IMR-90 (cell line): ENCODE measurements around the gene SH3RF1. TPM values are rescaled to one million over a fixed set of nuclear protein-coding genes. Genes with fewer than 3 reads are reported as not detected.

Experiments
- ATAC-seq: fragments of 200-7000 bp; cut with Tn5 transposase; 2 replicates; pipeline ENCODE4 v1.9.1; 2020; ENCODE audit warnings: low read depth, mild to moderate bottlenecking, moderate library complexity
- BruUV-seq: library from RNA; stranded (reverse); fragments of 400-500 nt; replicated peaks from 2 replicates; lab custom pipeline; 2021; lab: Mats Ljungman, UMichigan
- CTCF ChIA-PET: fragments of 300-600 bp; formaldehyde crosslinking; extraction: SDS; loops from one replicate; lab custom pipeline; 2021; ENCODE audit warnings: antibody characterized with exemption; lab: Yijun Ruan, JAX
- POLR2A ChIA-PET: fragments of 300-600 bp; sonication (Branson Sonifier 250); formaldehyde crosslinking; loops from one replicate; lab custom pipeline; 2022; ENCODE audit warnings: antibody characterized with exemption; ENCODE audit not compliant: unreplicated experiment; lab: Charles Lee
- DNase-seq: peaks from one replicate; pipeline ENCODE4 v3.0.0; 2013
- H2AFZ ChIP-seq: replicated peaks from 2 replicates; pipeline ENCODE3; 2013; ENCODE audit warnings: low read length, mild to moderate bottlenecking; ENCODE audit not compliant: poor library complexity
- H2AK5ac ChIP-seq: 2 replicates; pipeline ENCODE4 v1.6.1; 2013; ENCODE audit warnings: low read depth, low read length, inconsistent platforms
- H2AK9ac ChIP-seq: replicated peaks from 2 replicates; pipeline ENCODE3; 2013; ENCODE audit warnings: mild to moderate bottlenecking, low read depth, low read length, moderate library complexity; ENCODE audit not compliant: poor library complexity
- H2BK120ac ChIP-seq: 2 replicates; pipeline ENCODE4 v1.6.1; 2013; ENCODE audit warnings: low read depth, low read length, inconsistent platforms
- H2BK15ac ChIP-seq: 3 replicates; pipeline ENCODE4 v1.6.1; 2013; ENCODE audit warnings: low read depth, low read length, inconsistent platforms
- H2BK20ac ChIP-seq: 2 replicates; pipeline ENCODE4 v1.6.1; 2013; ENCODE audit warnings: low read depth, mild to moderate bottlenecking, inconsistent platforms, low read length, moderate library complexity
- H2BK5ac ChIP-seq: 2 replicates; pipeline ENCODE4 v1.6.1; 2013; ENCODE audit warnings: mild to moderate bottlenecking, low read depth, low read length, inconsistent platforms; ENCODE audit not compliant: poor library complexity, severe bottlenecking
- H3K14ac ChIP-seq: replicated peaks from 2 replicates; pipeline ENCODE4 v1.6.1; 2013; ENCODE audit warnings: low read depth, low read length, inconsistent platforms
- H3K18ac ChIP-seq: 2 replicates; pipeline ENCODE4 v1.6.1; 2013; ENCODE audit warnings: low read depth, low read length, control low read depth
- H3K23ac ChIP-seq: 2 replicates; pipeline ENCODE4 v1.6.1; 2013; ENCODE audit warnings: low read depth, low read length, inconsistent platforms
- H3K27ac ChIP-seq: 2 replicates; pipeline ENCODE4 v1.5.1; 2013; ENCODE audit warnings: mild to moderate bottlenecking, control low read depth, low read length; ENCODE audit not compliant: insufficient read depth
- H3K27me3 ChIP-seq: 2 replicates; pipeline ENCODE4 v1.6.1; 2013; ENCODE audit warnings: low read length; ENCODE audit not compliant: control insufficient read depth, insufficient read depth
- H3K36me3 ChIP-seq: 2 replicates; pipeline ENCODE4 v1.6.1; 2013; ENCODE audit warnings: low read length, mixed read lengths; ENCODE audit not compliant: control insufficient read depth, insufficient read depth
- H3K4ac ChIP-seq: 2 replicates; pipeline ENCODE4 v1.6.1; 2013; ENCODE audit warnings: low read depth, low read length, inconsistent platforms
- H3K4me1 ChIP-seq: 2 replicates; pipeline ENCODE4 v1.6.1; 2013; ENCODE audit warnings: low read length, mixed read lengths; ENCODE audit not compliant: control insufficient read depth, insufficient read depth
- H3K4me2 ChIP-seq: 2 replicates; pipeline ENCODE4 v1.6.1; 2013; ENCODE audit warnings: low read depth, mild to moderate bottlenecking, control low read depth, low read length, moderate library complexity
- H3K4me3 ChIP-seq: 2 replicates; pipeline ENCODE4 v1.5.1; 2013; ENCODE audit warnings: low read depth, mild to moderate bottlenecking, control low read depth, low read length, moderate library complexity; ENCODE audit not compliant: insufficient read depth
- H3K56ac ChIP-seq: 2 replicates; pipeline ENCODE4 v1.6.1; 2013; ENCODE audit warnings: low read length, inconsistent platforms; ENCODE audit not compliant: insufficient read depth; ENCODE audit errors: extremely low read depth
- H3K79me1 ChIP-seq, 2 experiments: 2 replicates each; pipeline ENCODE4 v1.6.1; 2013; ENCODE audit warnings: low read length in 2 of 2, inconsistent platforms in 1 of 2, low read depth in 1 of 2
- H3K9ac ChIP-seq: 2 replicates; pipeline ENCODE4 v1.6.1; 2013; ENCODE audit warnings: low read depth, low read length, control low read depth
- H3K9me1 ChIP-seq: 2 replicates; pipeline ENCODE4 v1.6.1; 2013; ENCODE audit warnings: low read length, inconsistent platforms; ENCODE audit not compliant: insufficient read depth
- H3K9me3 ChIP-seq: 2 replicates; pipeline ENCODE4 v1.6.1; 2013; ENCODE audit warnings: low read length; ENCODE audit not compliant: control insufficient read depth, insufficient read depth
- H4K20me1 ChIP-seq: 2 replicates; pipeline ENCODE4 v1.6.1; 2013; ENCODE audit warnings: low read length, inconsistent platforms; ENCODE audit not compliant: insufficient read depth
- H4K5ac ChIP-seq: 2 replicates; pipeline ENCODE4 v1.6.1; 2013; ENCODE audit warnings: mild to moderate bottlenecking, low read depth, low read length, control low read depth
- H4K8ac ChIP-seq, 2 experiments: 2 replicates each; pipeline ENCODE4 v1.6.1; 2013; ENCODE audit warnings: low read depth in 2 of 2, low read length in 2 of 2, control low read depth in 1 of 2, inconsistent platforms in 1 of 2
- H4K91ac ChIP-seq: 2 replicates; pipeline ENCODE4 v1.6.1; 2013; ENCODE audit warnings: low read depth, low read length, inconsistent platforms; ENCODE audit not compliant: insufficient read depth
- BHLHE40 ChIP-seq: fragments of 150-350 bp; IDR thresholded peaks from 2 replicates; pipeline ENCODE4 v1.6.1; 2016; ENCODE audit warnings: mild to moderate bottlenecking, low read depth, low read length
- CEBPB ChIP-seq: IDR thresholded peaks from 2 replicates; pipeline ENCODE4 v1.6.1; 2012; ENCODE audit warnings: low read depth, low read length, improper control_type of control experiment
- FOS ChIP-seq: fragments of 150-350 bp; IDR thresholded peaks from 2 replicates; pipeline ENCODE4 v1.6.1; 2016; ENCODE audit warnings: low read depth, low read length
- MAFK ChIP-seq: IDR thresholded peaks from 2 replicates; pipeline ENCODE4 v1.6.1; 2012; ENCODE audit warnings: low read depth, low read length, improper control_type of control experiment
- MAZ ChIP-seq: IDR thresholded peaks from 2 replicates; pipeline ENCODE4 v1.6.1; 2012; ENCODE audit warnings: low read depth, mild to moderate bottlenecking, low read length, improper control_type of control experiment, moderate library complexity, borderline replicate concordance
- NFE2L2 ChIP-seq: fragments of 150-350 bp; IDR thresholded peaks from 2 replicates; pipeline ENCODE4 v1.6.1; 2016; ENCODE audit warnings: low read depth, mild to moderate bottlenecking, low read length
- POLR2A ChIP-seq: IDR thresholded peaks from 2 replicates; pipeline ENCODE4 v1.6.1; 2012; ENCODE audit warnings: mild to moderate bottlenecking, low read depth, low read length
- RCOR1 ChIP-seq: IDR thresholded peaks from 2 replicates; pipeline ENCODE4 v1.6.1; 2012; ENCODE audit warnings: mild to moderate bottlenecking, low read length, improper control_type of control experiment; ENCODE audit not compliant: insufficient replicate concordance
- RFX5 ChIP-seq: IDR thresholded peaks from 2 replicates; pipeline ENCODE4 v1.8.0; 2012; ENCODE audit warnings: low read depth, mild to moderate bottlenecking, low read length, moderate library complexity
- WGBS, 2 experiments: methylation state at CpG; one replicate each; pipeline versions ENCODE4 v1.1.5 to v1.1.7; 2013; ENCODE audit warnings: missing lambda C conversion rate in 2 of 2; ENCODE audit not compliant: insufficient read length in 1 of 2; ENCODE audit errors: extremely low coverage in 2 of 2; 5-methylcytosine and 5-hydroxymethylcytosine counted together
- dilution Hi-C: fragments of 300-500 bp; cut with HindIII; formaldehyde crosslinking; loops from one replicate; pipeline ENCODE4 v1.14.3; 2018; ENCODE audit warnings: low sequenced_read_pairs; ENCODE audit not compliant: unreplicated experiment
- in situ Hi-C: fragments of 300-500 bp; cut with MboI; formaldehyde crosslinking; loops from 3 replicates; pipeline ENCODE4 v1.14.3; 2019; ENCODE audit warnings: low sequenced_read_pairs, inconsistent platforms, mixed read lengths
- intact Hi-C: fragments of 100-400 bp; cut with micrococcal nuclease; formaldehyde crosslinking; loops from 2 replicates; pipeline ENCODE4 v1.10.0; 2022
- polyA plus RNA-seq, 3 experiments: library from polyadenylated mRNA; depleted of rRNA; stranded (reverse); fragments of >200 nt; gene quantifications; 2 replicates each; pipeline ENCODE4 v1.2.3, GENCODE V29; 2012; ENCODE audit warnings: low replicate concordance in 1 of 3
- total RNA-seq: library from RNA; depleted of rRNA; stranded (reverse); fragments of >200 nt; gene quantifications from 2 replicates; pipeline ENCODE4 v1.2.3, GENCODE V29; 2012
- TF ChIP-seq, protein P1 (sequence below): fragments of 150-350 bp; IDR thresholded peaks from 2 replicates; pipeline ENCODE4 v1.6.1; 2016; ENCODE audit warnings: low read depth, mild to moderate bottlenecking, low read length, moderate library complexity, borderline replicate concordance
- TF ChIP-seq, protein P2 (sequence below): conservative IDR thresholded peaks from 2 replicates; pipeline ENCODE4 v1.5.1; 2012; ENCODE audit warnings: mild to moderate bottlenecking, low read depth, low read length, improper control_type of control experiment

SH3RF1 gene
- total and polyA plus RNA-seq, 2 of the 4 experiments (the other 2 are of a cell fraction): 22.0 to 29.8 TPM

GRCh38 chr4:169152098-169152497, 118.7 kb downstream of the SH3RF1 start:
- H3K27ac ChIP-seq: no peak overlapping the region
- H3K9me1 ChIP-seq: peaks cover 5% of the 10 kb centered on the region
- peak overlapping the region; percentile 40; the same call in 1 of the 2 replicates for H3K18ac ChIP-seq
- intact Hi-C loops: loop anchor here (5.0 kb wide), 1 partner anchor 115 kb away; no protein-coding TSS in a partner anchor
- peaks cover 20% of the 10 kb centered on the region for H3K4me1 ChIP-seq
- H3K9me3 ChIP-seq: no peaks in the 10 kb centered on the region
- TSS peak; percentile 4 for BruUV-seq
- no peak overlapping the region for H2AK9ac ChIP-seq
- DNase-seq: no peak
- H3K4me3 ChIP-seq: no peak overlapping the region
- dilution Hi-C loops: no loop called here
- H2AFZ ChIP-seq: no peak overlapping the region
- H3K23ac ChIP-seq: no peak overlapping the region
- H2BK120ac ChIP-seq: no peak overlapping the region; the same call in 1 of the 2 replicates
- ChIA-PET POLR2A (no interaction called here), CTCF (interaction anchor here (1.5 to 1.7 kb wide), 2 partner anchors 12 to 36 kb away, joined by 3 to 6 read pairs; no protein-coding TSS in a partner anchor)
- no peak overlapping the region for H2BK15ac ChIP-seq
- H3K79me1 ChIP-seq: peaks cover 33 to 68% of the 10 kb centered on the region in 2 experiments
- H4K91ac ChIP-seq: no peak overlapping the region
- TF ChIP-seq RCOR1: no peak
- TF ChIP-seq POLR2A: no peak
- TF ChIP-seq, protein P1, sequence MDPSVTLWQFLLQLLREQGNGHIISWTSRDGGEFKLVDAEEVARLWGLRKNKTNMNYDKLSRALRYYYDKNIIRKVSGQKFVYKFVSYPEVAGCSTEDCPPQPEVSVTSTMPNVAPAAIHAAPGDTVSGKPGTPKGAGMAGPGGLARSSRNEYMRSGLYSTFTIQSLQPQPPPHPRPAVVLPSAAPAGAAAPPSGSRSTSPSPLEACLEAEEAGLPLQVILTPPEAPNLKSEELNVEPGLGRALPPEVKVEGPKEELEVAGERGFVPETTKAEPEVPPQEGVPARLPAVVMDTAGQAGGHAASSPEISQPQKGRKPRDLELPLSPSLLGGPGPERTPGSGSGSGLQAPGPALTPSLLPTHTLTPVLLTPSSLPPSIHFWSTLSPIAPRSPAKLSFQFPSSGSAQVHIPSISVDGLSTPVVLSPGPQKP: no peak
- TF ChIP-seq NFE2L2: no peak
- TF ChIP-seq BHLHE40: no peak
- TF ChIP-seq FOS: no peak
- TF ChIP-seq MAZ: no peak
- TF ChIP-seq, protein P2, sequence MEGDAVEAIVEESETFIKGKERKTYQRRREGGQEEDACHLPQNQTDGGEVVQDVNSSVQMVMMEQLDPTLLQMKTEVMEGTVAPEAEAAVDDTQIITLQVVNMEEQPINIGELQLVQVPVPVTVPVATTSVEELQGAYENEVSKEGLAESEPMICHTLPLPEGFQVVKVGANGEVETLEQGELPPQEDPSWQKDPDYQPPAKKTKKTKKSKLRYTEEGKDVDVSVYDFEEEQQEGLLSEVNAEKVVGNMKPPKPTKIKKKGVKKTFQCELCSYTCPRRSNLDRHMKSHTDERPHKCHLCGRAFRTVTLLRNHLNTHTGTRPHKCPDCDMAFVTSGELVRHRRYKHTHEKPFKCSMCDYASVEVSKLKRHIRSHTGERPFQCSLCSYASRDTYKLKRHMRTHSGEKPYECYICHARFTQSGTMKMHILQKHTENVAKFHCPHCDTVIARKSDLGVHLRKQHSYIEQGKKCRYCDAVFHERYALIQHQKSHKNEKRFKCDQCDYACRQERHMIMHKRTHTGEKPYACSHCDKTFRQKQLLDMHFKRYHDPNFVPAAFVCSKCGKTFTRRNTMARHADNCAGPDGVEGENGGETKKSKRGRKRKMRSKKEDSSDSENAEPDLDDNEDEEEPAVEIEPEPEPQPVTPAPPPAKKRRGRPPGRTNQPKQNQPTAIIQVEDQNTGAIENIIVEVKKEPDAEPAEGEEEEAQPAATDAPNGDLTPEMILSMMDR: no peak
- TF ChIP-seq MAFK: no peak
- TF ChIP-seq RFX5: no peak
- no peak for TF ChIP-seq CEBPB
- peaks cover 13% of the 10 kb centered on the region for H3K36me3 ChIP-seq
- H2BK5ac ChIP-seq: peak overlapping the region; percentile 35
- no peak overlapping the region for H3K4me2 ChIP-seq
- 0 out of 2 replicates have a peak overlapping the region, but pooled peaks have one; percentile 30 for H3K14ac ChIP-seq
- no peak overlapping the region for H3K9ac ChIP-seq
- H4K20me1 ChIP-seq: no peaks in the 10 kb centered on the region; the same call in 1 of the 2 replicates
- no peak overlapping the region; the same call in 1 of the 2 replicates for H4K5ac ChIP-seq
- in situ Hi-C loops: no loop called here
- H3K4ac ChIP-seq: no peak overlapping the region
- no peak overlapping the region for H3K56ac ChIP-seq
- no CpG with 5 or more reads among the region's 3 CpGs for WGBS, 2 experiments
- H4K8ac ChIP-seq: no peak overlapping the region
- no peak for ATAC-seq
- H2BK20ac ChIP-seq: no peak overlapping the region
- H3K27me3 ChIP-seq: no peaks in the 10 kb centered on the region
- no peak overlapping the region for H2AK5ac ChIP-seq
